Measurements from ENCODE around the gene F10.

Gene F10

GRCh38 chr13:113195360-113195759, 72.8 kb downstream of the F10 start:
- DNase-seq (ENCODE audit: low read depth in 2 of 2) = no peak

- no peak for DNase-seq (ENCODE audit: low read depth in 2 of 2)
Measured at GRCh38 chr13:113196970-113197737, 74.6 kb downstream of the F10 start.
